HG03103 (cell line): Measurements from ENCODE around the gene STOML2.
"Not testable (repeated sequence)": the region's sequence is repeated elsewhere in the genome, so short reads cannot be mapped to it uniquely, and the experiment has no call there.

Experiments
- ATAC-seq: cut with Tn5 transposase; IDR thresholded peaks from one replicate; pipeline ENCODE4 v1.9.1; 2021; ENCODE audit warnings: low read depth; ENCODE audit not compliant: unreplicated experiment

STOML2 gene, protein sequence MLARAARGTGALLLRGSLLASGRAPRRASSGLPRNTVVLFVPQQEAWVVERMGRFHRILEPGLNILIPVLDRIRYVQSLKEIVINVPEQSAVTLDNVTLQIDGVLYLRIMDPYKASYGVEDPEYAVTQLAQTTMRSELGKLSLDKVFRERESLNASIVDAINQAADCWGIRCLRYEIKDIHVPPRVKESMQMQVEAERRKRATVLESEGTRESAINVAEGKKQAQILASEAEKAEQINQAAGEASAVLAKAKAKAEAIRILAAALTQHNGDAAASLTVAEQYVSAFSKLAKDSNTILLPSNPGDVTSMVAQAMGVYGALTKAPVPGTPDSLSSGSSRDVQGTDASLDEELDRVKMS

DNA sequence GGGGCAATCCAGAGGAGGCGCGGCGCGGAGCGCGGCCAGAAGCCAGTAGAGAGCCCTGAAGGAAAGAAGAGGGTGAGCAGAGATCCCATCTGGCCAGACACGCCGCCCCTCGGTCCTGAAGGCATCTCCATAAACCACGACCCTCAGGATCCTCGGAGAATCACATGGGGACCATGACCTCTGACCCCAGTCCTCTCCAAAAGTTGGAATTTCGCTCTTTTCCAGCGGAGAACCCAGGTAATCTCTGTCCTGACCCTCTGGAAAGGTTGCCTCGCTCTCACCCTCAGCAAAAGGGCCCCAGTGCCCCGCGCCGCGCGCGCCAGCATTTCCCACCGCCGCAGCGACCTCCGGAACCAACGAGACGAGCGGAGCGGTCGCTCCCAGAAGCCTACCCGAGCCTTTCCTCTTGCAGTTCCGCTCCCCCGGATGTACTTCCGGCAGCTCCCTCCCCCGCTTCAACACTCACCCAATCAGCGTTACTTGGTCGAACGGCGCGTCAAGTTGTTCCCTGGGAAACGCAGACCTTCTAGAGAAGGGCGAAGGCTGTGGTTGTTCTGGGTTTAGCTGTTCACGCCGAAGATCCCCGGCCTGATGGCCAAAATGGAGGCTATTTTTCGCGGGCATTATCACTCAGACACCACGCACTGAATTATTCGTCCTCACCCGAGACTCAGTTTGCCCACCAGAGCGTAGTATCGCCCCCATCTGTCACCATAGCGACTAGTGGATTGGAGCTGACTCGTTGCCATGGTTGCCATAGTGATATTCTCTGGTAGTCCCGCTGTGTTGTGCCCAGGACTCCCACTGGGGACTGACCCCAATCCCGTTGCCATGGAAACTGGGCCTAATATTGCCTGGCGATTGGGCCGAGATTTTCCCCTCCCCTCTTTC lies at the start of gene STOML2:
TSS of gene STOML2 (minus strand) at position 363 of the 891 bp plus-strand sequence. CDS start at position 326, 37 bp downstream.
- ATAC-seq: peak; percentile 94

DNA sequence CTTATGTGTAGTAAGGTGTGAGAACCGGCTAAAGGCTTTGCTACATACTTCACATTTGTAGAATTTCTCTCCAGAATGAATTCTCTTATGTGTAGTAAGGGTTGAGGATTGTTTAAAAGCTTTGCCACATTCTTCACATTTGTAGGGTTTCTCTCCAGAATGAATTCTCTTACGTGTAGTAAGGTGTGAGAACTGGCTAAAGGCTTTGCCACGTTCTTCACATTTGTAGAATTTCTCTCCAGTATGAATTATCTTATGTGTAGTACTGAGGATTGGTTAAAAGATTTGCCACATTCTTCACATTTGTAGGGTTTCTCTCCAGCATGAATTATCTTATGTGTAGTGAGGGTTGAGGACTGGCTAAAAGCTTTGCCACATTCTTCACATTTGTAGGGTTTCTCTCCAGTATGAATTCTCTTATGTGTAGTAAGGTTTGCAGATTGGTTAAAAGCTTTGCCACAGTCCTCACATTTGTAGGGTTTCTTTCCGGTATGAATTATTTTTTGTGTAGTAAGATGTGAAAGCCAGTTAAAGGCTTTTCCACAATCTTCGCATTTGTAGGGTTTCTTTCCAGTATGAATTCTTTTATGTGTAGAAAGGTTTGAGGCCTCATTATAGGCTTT lies 45.1 kb upstream of the STOML2 start:
- ATAC-seq: not testable (repeated sequence)

DNA sequence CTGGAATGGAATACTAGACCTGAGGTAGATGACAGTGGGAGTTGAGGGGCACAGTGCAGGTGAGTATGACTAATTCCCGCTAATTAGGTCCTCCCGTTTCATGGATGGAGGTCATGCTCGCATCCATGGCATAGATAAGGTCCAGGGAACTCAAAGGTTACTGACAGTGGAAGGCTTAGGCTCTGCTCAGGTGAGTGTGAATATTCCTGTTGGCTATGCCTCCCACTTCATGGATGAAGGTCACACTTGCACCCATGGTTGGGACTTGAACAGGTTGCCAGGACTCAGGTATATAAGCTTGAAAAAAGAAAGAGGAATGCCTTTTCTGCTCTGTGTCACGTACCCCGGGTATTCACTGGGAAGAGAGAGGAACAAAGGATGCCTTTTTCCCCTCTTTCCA lies 39.1 kb upstream of the STOML2 start:
- ATAC-seq: no peak

DNA sequence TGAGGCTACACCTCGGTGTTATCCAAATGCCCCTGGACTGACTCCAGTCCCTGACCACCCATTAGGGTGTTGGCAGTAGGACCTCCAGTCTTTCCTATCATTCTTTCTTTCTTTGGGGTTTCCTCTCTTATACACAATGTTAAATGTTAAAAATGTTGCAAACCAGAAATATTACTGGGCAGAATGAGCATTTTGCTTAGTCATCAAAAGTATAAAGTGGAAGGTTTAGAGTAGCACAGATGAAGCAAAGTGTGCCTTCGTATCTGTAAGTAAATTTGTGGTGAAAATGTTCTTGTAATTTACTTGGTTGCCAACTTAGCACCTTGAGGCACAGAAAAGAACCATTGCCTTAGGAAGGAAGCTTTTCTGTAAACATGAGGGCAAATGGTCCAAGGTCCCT lies 37.2 kb upstream of the STOML2 start:
- ATAC-seq: no peak

DNA sequence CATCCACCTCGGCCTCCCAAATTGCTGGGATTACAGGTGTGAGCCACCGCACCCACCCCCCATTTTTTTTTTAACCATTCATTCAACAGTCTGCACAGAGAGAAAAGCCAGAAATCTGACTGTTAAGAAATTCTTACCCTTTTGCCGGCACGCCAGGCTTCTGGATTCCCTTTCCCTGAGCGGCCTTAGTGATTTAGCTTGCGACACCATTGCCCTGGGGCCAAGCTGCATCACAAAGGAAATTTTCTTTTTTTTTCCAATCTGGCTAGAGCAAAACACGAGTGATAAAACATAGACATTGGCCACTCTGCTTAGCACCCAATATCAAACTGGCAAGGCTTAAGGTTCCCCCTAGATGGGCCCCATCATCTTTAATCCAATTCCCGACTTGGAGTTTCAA lies 33.9 kb upstream of the STOML2 start:
- no peak for ATAC-seq

DNA sequence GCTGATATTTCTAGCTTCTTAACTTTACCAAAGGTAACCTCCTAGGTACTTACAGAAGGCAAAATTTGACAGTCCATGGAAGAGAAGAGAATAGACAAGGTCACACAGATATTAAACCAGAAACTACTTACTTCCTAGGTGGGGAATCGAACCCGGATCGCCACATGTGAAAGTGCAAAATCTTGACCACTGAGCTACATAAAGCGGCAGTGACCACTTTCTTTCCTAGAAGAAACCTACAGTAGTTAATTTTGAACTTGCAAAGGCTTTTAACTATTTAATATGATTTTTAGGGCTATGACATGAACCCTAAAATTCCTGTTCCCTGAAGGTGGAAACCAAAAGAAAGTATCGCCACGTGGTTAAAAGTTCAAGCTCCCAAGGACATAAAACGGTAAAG lies 33.1 kb upstream of the STOML2 start:
- ATAC-seq: no peak

DNA sequence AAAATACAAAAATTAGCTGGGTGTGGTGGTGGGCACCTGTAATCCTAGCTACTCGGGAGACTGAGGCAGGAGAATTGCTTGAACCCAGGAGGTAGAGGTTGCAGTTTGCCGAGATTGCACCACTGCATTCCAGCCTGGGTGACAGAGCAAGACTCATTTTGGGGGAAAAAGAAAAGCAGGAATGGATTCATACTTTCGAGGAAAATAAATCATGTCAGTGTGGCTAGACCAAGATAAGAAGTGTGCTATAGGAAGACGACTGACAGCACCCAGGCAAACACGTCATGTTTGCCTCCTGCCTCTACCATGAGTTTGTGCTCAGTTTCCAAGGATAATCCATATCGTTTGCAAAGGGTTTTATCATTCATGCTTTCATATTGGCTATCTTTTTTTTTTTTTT lies 32.0 kb upstream of the STOML2 start:
- ATAC-seq: no peak

DNA sequence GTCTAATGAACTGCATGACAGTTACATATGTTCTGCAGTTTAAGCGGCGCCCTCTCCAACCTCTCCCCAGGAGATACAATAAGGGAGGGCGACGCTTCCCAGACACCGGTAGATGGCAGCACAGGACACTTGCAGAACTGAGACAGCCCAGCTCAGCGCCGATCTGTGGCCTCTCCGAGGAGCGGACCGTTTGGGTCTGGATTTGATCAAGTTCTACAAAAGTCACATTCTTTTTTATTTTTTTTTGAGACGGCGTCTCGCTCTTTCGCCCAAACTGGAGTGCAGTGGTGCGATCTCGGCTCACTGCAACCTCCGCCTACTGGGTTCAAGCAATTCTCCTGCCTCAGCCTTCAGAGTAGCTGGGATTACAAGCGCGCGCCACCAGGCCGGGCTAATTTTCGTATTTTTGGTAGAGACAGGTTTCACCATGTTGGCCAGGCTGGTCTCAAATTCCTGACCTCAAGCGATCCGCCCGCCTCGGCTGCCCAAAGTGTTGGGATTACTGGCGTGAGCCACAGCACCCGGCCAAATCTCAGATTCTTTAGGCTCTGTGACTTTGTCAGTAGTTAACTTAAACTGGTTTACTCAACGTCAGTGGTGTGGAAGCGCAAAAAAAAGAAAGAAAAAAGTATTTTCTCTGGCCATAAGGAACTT lies 14.1 kb upstream of the STOML2 start:
- ATAC-seq: peak; percentile 34

DNA sequence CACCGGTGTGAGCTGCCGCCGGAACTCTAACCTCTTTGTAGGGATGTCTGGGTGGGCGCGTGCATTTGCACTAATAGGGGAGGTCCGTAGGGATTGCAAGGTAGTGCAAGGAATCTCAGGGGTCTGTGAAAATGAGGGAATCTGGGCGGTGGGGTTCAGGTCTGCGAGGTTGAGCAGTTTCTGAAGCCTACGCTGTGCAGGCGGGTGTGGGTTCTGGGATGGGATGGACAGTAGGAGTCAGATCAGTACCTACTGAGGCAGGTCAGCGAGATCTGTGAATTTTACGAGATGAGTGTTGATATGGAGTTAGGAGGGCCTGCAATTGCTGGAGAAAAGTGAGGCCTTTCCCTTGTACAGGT lies 13.6 kb upstream of the STOML2 start:
- ATAC-seq: no peak

DNA sequence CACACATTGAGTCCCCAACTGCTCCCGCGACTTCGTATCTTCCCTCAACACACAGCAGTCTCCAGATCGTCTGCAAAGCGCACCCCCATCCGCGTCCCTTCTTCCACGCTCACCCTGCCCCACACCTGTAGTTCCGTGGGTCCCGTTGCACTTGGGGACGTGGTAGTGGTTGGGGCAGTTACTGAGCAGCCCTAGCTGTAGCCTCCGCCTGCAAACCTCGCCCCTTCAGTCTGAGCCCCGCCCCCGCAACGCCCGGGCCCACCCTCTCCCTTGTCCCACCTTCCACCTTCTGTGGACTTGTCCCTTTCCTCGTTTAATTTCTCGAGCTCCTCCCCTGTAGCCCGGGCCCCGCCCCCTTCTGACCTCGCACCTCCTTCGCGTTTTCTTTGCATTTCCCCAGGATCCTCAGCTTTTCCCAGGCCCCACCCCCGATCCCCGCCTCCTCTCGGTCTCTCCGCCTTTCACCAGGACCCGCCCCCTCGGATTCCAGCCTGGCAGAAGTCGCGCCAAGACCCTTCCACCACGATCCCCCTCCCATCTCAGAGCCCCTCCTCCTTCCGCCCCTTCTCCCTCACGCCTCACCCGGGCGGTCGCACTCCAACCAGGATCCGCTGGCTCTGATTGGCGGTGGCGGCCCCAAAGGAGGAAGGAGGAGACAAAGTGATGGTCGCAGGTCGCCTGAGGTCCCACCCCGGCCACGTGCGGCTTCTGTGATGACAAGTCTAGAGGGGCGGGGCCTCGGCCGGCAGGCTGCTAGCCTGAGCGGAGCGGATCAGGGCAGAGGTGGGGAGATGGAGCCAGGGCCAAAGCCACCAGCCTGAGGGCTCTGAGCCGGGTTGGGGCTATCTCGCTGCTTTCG lies 13.0 kb upstream of the STOML2 start, which contains the start of gene ATOSB:
TSS of gene ATOSB (minus strand) at position 183 of the 859 bp plus-strand sequence. CDS start 7,588 bp downstream, outside the sequence.
- ATAC-seq: peak; percentile 46

DNA sequence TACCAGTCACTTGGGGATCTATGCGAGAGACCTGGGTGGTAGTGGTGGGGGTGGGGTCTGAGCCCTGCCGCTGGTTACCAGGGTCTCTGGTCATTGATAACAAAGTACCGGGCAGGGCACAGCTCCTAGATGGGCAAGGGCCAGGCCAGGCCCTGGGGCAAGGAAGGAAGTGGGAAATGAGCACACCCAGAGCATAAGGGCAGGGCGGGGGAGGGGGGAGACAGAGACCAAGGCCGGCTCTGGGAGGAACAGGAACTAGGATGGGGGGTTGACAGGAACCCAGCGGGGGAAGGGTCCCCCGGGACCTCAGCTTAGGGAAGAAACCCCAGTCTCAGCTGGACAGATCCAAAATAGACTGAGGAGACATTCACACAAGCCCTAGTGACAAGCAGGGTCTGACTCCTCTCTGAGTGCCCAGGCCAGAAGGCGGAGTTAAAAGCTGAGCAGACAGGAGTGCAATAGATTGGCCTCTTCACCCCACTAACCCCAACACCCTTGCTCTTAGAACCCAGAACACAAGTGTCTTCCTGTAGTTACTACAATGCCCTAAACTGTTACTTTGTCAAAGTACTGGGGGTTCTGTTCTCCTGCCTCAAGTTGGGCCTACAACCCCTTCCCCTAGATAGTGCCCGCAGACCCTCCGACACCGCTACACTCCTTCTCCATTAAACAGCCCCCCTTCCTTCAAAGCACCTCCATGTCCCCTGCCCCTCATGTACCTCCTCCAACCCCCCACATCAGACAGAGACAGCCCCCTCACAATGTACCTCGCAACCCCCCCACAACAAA lies 12.1 kb upstream of the STOML2 start:
- ATAC-seq: no peak

DNA sequence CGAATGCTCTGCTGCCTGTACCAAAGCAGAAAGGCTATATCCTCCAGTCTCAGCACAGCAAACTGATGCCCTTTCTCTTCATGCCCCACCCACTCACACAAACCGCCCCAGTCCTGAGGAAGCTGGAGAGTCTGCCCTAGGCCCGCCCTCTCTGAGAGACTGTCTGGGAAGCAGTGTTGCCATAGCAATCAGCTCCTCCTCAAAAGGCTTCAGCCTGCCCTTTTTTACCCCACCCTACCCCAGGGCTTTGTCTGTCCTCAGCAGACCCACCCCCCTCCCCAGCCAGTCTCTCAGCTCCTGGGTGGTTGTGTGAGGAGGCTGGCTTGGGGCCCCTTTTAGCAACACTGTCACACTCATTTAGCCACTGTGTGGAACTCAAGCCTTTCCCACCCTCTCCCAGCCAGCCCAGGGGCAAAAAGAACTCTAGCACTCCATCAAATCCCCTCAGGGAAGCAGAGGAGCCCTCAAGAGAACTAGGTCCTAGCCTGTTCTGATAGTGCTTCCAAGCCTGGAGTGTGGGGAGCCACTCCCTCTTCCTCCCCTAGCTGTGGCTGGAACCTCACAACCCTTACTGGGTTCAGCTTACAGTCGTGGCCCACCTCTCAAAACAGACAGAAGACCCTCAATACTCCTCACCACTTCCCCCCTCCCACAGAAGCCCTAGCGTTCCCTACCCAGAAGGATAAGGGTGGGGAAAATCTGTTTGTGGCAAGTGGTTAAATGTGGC lies 11.3 kb upstream of the STOML2 start:
- no peak for ATAC-seq

DNA sequence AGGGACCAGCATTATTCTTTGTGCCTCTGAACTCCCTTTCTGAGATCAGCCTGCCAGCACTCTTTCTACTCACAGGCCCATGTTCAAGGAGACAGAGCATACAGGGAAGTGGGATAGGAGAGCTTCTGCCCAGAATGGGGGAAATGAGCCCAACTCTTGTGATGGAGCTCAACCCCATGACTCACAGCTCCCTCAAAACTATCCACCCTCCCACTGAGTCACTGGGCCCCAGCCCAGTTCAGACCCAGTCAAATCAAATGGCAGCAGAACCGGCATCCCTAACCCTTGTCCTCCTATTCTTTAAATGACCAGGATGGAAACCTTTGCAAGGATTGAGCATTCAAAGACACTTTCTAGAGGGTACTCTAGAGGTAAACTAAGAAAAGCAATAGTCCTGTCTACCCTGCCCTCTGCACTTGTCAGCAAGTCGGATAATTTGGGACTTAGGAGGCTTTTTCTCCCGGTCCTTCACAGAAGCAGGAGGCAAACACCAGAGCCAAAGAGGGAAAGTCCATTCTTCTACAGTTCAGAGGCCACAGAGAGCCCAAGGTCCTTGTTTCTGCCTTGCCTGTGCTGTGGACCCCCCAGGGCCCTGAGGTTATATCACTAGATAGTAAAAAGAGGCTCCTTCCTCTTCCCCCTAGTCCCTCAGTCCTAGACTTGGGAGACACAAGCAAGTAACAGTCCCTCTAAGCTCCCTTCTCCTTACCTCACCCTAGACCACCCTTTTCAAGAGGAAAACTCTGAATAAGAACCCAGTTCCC lies 9.5 kb upstream of the STOML2 start:
- no peak for ATAC-seq

DNA sequence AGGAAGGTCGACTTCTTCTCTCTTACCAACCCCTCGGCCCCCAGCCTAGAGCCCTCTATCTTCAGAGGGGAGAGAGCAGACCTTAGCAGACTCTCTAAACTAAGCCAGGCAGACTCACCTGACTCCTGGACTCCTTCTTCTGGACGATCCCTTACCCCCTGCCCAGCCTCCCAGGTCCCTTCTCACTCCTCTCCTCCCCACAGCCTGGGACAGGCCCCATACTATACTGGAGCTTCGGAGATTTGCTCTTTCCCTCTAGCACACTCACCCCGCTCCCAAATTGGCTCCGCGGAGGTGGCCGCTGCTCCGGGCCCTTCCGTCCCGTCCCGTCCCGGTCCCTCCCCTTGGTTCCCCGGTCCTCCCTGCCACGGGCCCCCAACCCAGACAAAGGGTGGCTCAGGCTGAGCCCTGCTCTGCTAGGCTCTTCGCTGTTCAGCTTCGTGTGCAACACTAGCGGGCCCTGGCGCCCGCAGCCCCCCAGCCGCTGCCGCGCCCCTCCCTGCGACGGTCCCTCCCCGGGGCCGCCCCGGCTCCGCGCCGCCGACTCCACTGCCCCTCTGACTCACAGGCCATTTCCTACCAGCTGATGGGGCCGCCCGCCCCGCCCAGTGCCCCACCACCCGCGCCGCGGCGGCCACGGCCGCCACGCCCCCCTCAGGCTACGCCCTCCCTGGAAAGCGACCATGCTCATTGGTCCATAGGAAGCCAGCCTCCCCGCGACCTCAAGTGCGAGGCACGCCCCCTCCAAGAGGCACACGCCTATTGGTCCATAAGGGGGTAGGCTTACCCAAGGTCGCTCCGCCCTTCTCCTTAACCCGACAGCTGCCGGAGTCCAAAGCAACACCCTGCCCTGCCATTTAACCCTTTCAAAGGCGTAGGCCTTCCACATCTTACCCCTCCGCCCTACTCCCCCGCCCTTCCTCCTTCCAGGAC lies 8.3 kb upstream of the STOML2 start:
- ATAC-seq: peak; percentile 63

DNA sequence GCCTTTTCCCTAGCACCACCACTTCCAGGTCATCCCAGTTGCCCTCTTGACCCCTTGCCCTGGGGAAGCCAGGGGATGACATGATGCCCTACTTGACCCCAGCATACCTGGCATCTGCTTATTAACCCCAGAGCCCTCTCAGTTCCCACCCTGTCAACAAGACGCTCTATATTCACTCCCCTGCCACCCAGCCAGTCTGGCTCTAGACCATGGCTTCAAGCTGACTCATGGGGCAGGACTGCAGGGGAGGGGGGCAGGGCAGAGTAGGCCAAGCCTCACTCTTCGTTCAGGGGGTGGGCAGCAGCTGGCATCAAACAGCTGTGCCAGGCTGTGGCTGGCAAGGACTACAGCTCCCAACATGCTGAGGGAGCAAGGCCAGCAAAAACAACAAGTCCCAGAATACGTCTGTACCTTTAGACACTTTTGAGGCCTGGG lies 7.4 kb upstream of the STOML2 start:
- no peak for ATAC-seq

DNA sequence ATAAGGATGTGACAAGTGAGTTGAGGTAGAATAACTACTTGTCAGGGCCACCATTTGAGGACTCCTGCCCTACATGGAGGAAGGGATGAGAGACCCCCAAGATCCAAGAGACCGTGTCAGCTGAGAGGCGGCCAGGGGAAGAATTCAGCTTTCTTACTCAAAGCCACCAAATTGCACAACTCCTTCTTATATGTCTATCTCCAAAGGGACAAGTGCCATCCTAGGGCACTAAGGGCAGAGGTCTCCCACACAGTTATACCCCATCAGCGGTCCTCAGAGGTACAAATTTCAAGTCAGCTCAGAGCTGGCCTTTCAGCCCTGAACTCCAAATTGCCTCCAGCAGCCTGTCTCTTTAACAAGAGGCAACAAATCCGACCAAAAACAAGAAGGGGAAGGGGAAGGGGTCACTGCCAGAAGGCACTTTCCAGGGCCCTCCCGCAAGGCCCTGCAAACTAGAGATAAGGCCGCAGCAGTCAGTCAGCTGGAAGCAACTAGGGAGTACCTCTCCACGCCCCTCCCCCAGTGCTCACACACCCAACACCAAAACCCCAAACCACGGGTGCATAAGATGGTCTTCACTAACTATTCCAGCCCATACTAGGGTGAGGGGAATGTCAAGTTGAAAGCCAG lies 6.1 kb upstream of the STOML2 start:
- ATAC-seq: no peak
